SH-SY5Y (cell line): ENCODE results near the gene CBFA2T3.

Experiments used
- GATA2 ChIP-seq: IDR thresholded peaks from 2 replicates; pipeline ENCODE4 v1.6.1; 2011; ENCODE audit warnings: mild to moderate bottlenecking, low read depth, low read length
- GATA3 ChIP-seq: IDR thresholded peaks from 2 replicates; pipeline ENCODE4 v1.6.1; 2011; ENCODE audit warnings: low read depth, mild to moderate bottlenecking, low read length, moderate library complexity

GRCh38 chr16:88831838-88832237 is 145.2 kb downstream of the CBFA2T3 start:
- no peak for TF ChIP-seq GATA2
- no peak for TF ChIP-seq GATA3
